ENCODE data around the gene TSPAN5. TPM values are rescaled to one million over a fixed set of nuclear protein-coding genes. Genes with fewer than 3 reads are reported as not detected.

TSPAN5 gene
- polyA plus RNA-seq, 1 of the 3 experiments (the other 2 are of a cell fraction): 38.6 TPM

DNA sequence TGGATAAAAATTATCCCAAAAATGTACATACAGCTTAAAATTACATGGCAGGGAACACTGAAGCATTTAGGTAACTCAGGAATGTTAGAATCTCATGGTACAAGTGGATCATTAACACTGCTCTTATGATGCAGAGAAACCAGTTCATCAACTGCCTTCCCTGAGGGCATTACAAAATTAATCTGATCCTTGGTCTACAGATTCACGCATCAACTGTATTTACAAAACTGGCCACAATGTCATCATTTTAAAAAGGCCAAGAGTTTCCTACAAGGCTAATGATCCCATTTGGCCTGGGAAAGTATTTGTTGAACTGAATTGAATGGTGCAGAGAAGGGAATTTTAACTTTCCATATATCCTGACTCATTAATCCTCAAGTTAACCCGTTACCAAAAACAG, 84.6 kb downstream of the TSPAN5 start:
- Histone ChIP-seq H3K27me3 (ENCODE audit: insufficient read depth) (no peaks in the 10 kb centered on the region), H3K9me3 (no peaks in the 10 kb centered on the region), H3K4me3 (ENCODE audit: low read depth in 2 of 2, low read length in 1 of 2) (no peak overlapping the region), H3K4me2 (no peak overlapping the region), H3K9ac (no peak overlapping the region), H4K20me1 (ENCODE audit: insufficient read depth) (no peaks in the 10 kb centered on the region), H3K79me2 (ENCODE audit: insufficient read depth) (peaks cover 68% of the 10 kb centered on the region), H3K4me1 (ENCODE audit: control insufficient read depth in 1 of 2, insufficient read depth in 2 of 2, low read depth in 1 of 2, low read length in 1 of 2) (peaks cover 6 to 9% of the 10 kb centered on the region in 2 experiments; a peak in 2 of 4 replicates), H3K27ac (ENCODE audit: low read depth in 2 of 2, low read length in 1 of 2) (no peak overlapping the region), H2AFZ (ENCODE audit: low read depth) (no peak overlapping the region), H3K36me3 (replicated peaks in 1 of 2; ENCODE audit: control insufficient read depth in 1 of 2, insufficient read depth in 2 of 2, low read length in 1 of 2) (peaks cover 7 to 9% of the 10 kb centered on the region in 2 experiments), H3F3A (replicated peaks; ENCODE audit: insufficient read depth) (no peaks in the 10 kb centered on the region), H3K9me2 (no peaks in the 10 kb centered on the region)
- no peak for TF ChIP-seq POLR2AphosphoS5 (IDR thresholded peaks at IDR 0.05; ENCODE audit: low read depth, low read length)
- no peak for TF ChIP-seq RCOR1 (IDR thresholded peaks at IDR 0.05; ENCODE audit: low read length)
- TF ChIP-seq TCF12 (IDR thresholded peaks at IDR 0.05): no peak
- ChIA-PET CTCF (no interaction called here), POLR2A (no interaction called here)
- no peak for DNase-seq
- WGBS (ENCODE audit: low lambda C conversion rate): 90% methylated on average over 2 of the region's 2 CpGs

DNA sequence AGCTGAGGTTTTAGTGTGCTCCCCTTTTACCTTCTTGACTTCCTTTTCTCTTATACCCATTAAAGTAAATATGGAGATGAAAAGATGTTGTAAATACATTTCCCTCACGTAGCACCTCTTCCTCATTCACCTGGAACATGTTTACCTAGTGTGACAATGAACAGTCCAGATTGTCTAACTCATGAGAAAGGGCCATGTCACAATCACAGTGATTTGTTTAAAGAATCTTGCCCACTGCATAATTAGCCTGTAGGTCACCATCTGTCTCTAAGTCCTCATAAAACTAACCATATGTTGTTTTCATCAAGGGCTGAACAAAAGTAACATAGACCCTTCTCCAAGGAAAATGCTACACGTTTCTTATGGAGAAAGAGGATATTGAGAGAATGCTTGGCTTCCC, 85.7 kb downstream of the TSPAN5 start:
- ChIA-PET CTCF (no interaction called here), POLR2A (no interaction called here)
- no peak overlapping the region for H3K9ac ChIP-seq
- H3K27ac ChIP-seq (ENCODE audit: low read depth in 2 of 2, low read length in 1 of 2): no peak overlapping the region
- TF ChIP-seq TEAD4 (IDR thresholded peaks at IDR 0.05; ENCODE audit: borderline replicate concordance, insufficient read depth): no peak
- no peak for TF ChIP-seq TCF12 (IDR thresholded peaks at IDR 0.05)
- TF ChIP-seq, protein P1, sequence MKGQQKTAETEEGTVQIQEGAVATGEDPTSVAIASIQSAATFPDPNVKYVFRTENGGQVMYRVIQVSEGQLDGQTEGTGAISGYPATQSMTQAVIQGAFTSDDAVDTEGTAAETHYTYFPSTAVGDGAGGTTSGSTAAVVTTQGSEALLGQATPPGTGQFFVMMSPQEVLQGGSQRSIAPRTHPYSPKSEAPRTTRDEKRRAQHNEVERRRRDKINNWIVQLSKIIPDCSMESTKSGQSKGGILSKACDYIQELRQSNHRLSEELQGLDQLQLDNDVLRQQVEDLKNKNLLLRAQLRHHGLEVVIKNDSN (IDR thresholded peaks at IDR 0.05; ENCODE audit: borderline replicate concordance, low read depth): no peak
- TF ChIP-seq RFX5 (IDR thresholded peaks at IDR 0.05; ENCODE audit: low read length): no peak
- DNase-seq: no peak
- no peak overlapping the region for H2AFZ ChIP-seq (ENCODE audit: low read depth)
- H3K27me3 ChIP-seq (ENCODE audit: insufficient read depth): no peaks in the 10 kb centered on the region
- H3K9me2 ChIP-seq: no peaks in the 10 kb centered on the region
- no peaks in the 10 kb centered on the region for H3K9me3 ChIP-seq
- H3K36me3 ChIP-seq (replicated peaks in 1 of 2; ENCODE audit: control insufficient read depth in 1 of 2, insufficient read depth in 2 of 2, low read length in 1 of 2): peaks cover 7 to 9% of the 10 kb centered on the region in 2 experiments
- no peak overlapping the region for H3K4me2 ChIP-seq
- H3K4me1 ChIP-seq (ENCODE audit: control insufficient read depth in 1 of 2, insufficient read depth in 2 of 2, low read depth in 1 of 2, low read length in 1 of 2): peaks cover 7 to 12% of the 10 kb centered on the region in 2 experiments; a peak in 2 of 4 replicates
- WGBS (ENCODE audit: low lambda C conversion rate): 93% methylated on average over 2 of the region's 2 CpGs
- no peak overlapping the region for H3K4me3 ChIP-seq (ENCODE audit: low read depth in 2 of 2, low read length in 1 of 2)
- H3F3A ChIP-seq (replicated peaks; ENCODE audit: insufficient read depth): peaks cover 3% of the 10 kb centered on the region
- no peaks in the 10 kb centered on the region for H4K20me1 ChIP-seq (ENCODE audit: insufficient read depth)
- H3K79me2 ChIP-seq (ENCODE audit: insufficient read depth): peaks cover 70% of the 10 kb centered on the region

DNA sequence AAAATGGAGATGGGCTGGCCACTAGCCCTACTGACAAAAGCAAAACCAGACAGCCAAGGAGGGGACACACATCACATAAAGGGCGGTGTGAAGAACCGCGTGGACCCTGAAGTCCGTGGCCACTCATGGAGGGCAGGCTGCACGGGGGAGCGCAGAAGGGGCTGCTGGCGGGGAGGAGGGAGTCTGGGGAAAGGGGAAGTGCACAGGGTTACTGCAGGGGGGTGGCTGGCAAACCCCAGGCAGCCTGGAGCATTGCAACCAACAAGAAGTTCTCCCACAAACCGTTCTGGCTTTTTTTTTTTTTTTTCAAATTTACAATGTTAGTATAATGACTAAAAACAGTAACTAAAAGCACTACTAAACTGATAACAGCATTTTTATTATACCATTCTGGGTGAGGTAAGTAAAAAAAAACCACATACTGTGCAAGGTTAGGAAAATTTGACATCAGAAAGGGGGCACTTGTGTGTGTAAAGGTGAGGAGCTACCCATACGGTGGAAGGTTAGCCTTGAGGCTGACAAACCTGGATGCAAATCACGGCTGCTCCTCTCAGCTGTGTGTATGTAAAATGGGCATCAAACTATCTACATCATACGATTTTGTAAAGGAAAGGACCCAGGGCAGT, 87.1 kb downstream of the TSPAN5 start:
- ChIA-PET POLR2A (no interaction called here), CTCF (no interaction called here)
- peaks cover 11 to 12% of the 10 kb centered on the region in 2 experiments; a peak in 2 of 4 replicates for H3K4me1 ChIP-seq (ENCODE audit: control insufficient read depth in 1 of 2, insufficient read depth in 2 of 2, low read depth in 1 of 2, low read length in 1 of 2)
- 92% methylated on average over 11 of the region's 11 CpGs for WGBS (ENCODE audit: low lambda C conversion rate)
- no peaks in the 10 kb centered on the region for H3K27me3 ChIP-seq (ENCODE audit: insufficient read depth)
- H3K36me3 ChIP-seq (replicated peaks in 1 of 2; ENCODE audit: control insufficient read depth in 1 of 2, insufficient read depth in 2 of 2, low read length in 1 of 2): peaks cover 7 to 9% of the 10 kb centered on the region in 2 experiments
- no peak overlapping the region for H3K4me2 ChIP-seq
- H3K79me2 ChIP-seq (ENCODE audit: insufficient read depth): peaks cover 72% of the 10 kb centered on the region
- DNase-seq: no peak
- H2AFZ ChIP-seq (ENCODE audit: low read depth): no peak overlapping the region
- no peak overlapping the region for H3K27ac ChIP-seq (ENCODE audit: low read depth in 2 of 2, low read length in 1 of 2)
- peaks cover 3% of the 10 kb centered on the region for H3F3A ChIP-seq (replicated peaks; ENCODE audit: insufficient read depth)
- H4K20me1 ChIP-seq (ENCODE audit: insufficient read depth): peaks cover 8% of the 10 kb centered on the region; the same call in 1 of the 2 replicates
- H3K9me2 ChIP-seq: no peaks in the 10 kb centered on the region
- no peak overlapping the region for H3K4me3 ChIP-seq (ENCODE audit: low read depth in 2 of 2, low read length in 1 of 2)
- H3K9ac ChIP-seq: no peak overlapping the region
- no peaks in the 10 kb centered on the region for H3K9me3 ChIP-seq
- TF ChIP-seq, protein P1 (IDR thresholded peaks at IDR 0.05; ENCODE audit: borderline replicate concordance, low read depth): no peak
- TF ChIP-seq SIN3A (IDR thresholded peaks at IDR 0.05; ENCODE audit: borderline replicate concordance, low read depth, low read length) (no peak), GATA2 (CRISPR knock-in tag; IDR thresholded peaks at IDR 0.05) (no peak), SMC3 (IDR thresholded peaks at IDR 0.05; ENCODE audit: low read depth, low read length) (no peak), ZBTB33 (IDR thresholded peaks at IDR 0.05; ENCODE audit: borderline replicate concordance, low read depth) (no peak), REST (IDR thresholded peaks at IDR 0.05; ENCODE audit: low read depth, low read length) (no peak), FOXM1 (IDR thresholded peaks at IDR 0.05; ENCODE audit: low read depth) (no peak), NFIC (IDR thresholded peaks at IDR 0.05; ENCODE audit: borderline replicate concordance) (no peak), FOXJ3 (CRISPR knock-in tag; IDR thresholded peaks at IDR 0.05) (no peak), RCOR1 (IDR thresholded peaks at IDR 0.05; ENCODE audit: low read length) (no peak), POLR2AphosphoS5 (IDR thresholded peaks at IDR 0.05; ENCODE audit: low read depth, low read length) (no peak)

Measured in SK-N-SH (cell line).